A549 (cell line): ENCODE results near the gene MLPH. TPM values are rescaled to one million over a fixed set of nuclear protein-coding genes. Genes with fewer than 3 reads are reported as not detected.

ENCODE experiments used
- ATAC-seq, 2 experiments: fragments of 200-7000 bp in 1 of 2; fragments of >200 bp in 1 of 2; cut with Nextera tagmentation in 1 of 2; cut with Tn5 transposase in 1 of 2; 3 replicates each; pipeline versions ENCODE4 v1.8.0 to v1.9.1; 2018 to 2020; ENCODE audit warnings: mild to moderate bottlenecking in 1 of 2, moderate library complexity in 1 of 2
- CTCF ChIA-PET: fragments of 300-600 bp; sonication (Branson Sonifier 250); formaldehyde crosslinking; extraction: SDS; loops from one replicate; lab custom pipeline; 2021; ENCODE audit warnings: antibody characterized with exemption, inconsistent platforms; lab: Yijun Ruan, JAX
- POLR2A ChIA-PET: fragments of 350-600 bp; formaldehyde crosslinking; extraction: SDS; loops from one replicate; lab custom pipeline; 2021; ENCODE audit warnings: antibody characterized with exemption, inconsistent platforms; lab: Yijun Ruan, JAX
- DNase-seq, 2 experiments: peaks; one replicate each; pipeline versions ENCODE4 v3.0.0 to v3.0.0-alpha.2; 2011 to 2016; ENCODE audit warnings: low read depth in 1 of 2, low spot score in 1 of 2
- FAIRE-seq: peaks from 2 replicates; lab custom pipeline; 2011; peaks lifted over from hg19 to GRCh38; lab: Jason Lieb, UNC
- H3K27ac ChIP-seq, 2 experiments: fragments of >200 bp; sonication (Bioruptor Twin); formaldehyde crosslinking; 3 replicates each; pipeline ENCODE4 v1.5.1; 2016 to 2017
- H3K4me1 ChIP-seq: fragments of >200 bp; sonication (Bioruptor Twin); formaldehyde crosslinking; 3 replicates; pipeline ENCODE4 v1.6.1; 2016
- H3K4me2 ChIP-seq: fragments of >200 bp; sonication (Bioruptor Twin); formaldehyde crosslinking; 3 replicates; pipeline ENCODE4 v1.6.1; 2016
- H3K4me3 ChIP-seq: fragments of >200 bp; sonication (Bioruptor Twin); formaldehyde crosslinking; 3 replicates; pipeline ENCODE4 v1.5.1; 2016
- H3K9me3 ChIP-seq: fragments of >200 bp; sonication (Bioruptor Twin); formaldehyde crosslinking; 3 replicates; pipeline ENCODE4 v1.6.1; 2016
- CHD4 ChIP-seq: fragments of 200-600 bp; sonication (generic); IDR thresholded peaks from 2 replicates; pipeline ENCODE4 v1.6.1; 2016; ENCODE audit warnings: antibody characterized with exemption, mild to moderate bottlenecking, borderline replicate concordance
- EHMT2 ChIP-seq: fragments of 200-600 bp; sonication (generic); IDR thresholded peaks from 2 replicates; pipeline ENCODE4 v1.6.1; 2016; ENCODE audit warnings: antibody characterized with exemption, low read depth, mild to moderate bottlenecking, moderate library complexity
- ESRRA ChIP-seq: fragments of 150-350 bp; IDR thresholded peaks from 2 replicates; pipeline ENCODE4 v1.6.1; 2014; ENCODE audit warnings: mild to moderate bottlenecking, low read length, borderline replicate concordance
- FOSB ChIP-seq: fragments of 250-450 bp; sonication (Bioruptor Pico); IDR thresholded peaks from 2 replicates; pipeline ENCODE4 v1.5.0; 2020; ENCODE audit warnings: mild to moderate bottlenecking, moderate library complexity
- FOXS1 ChIP-seq: fragments of 250-450 bp; sonication (Bioruptor Pico); IDR thresholded peaks from 2 replicates; pipeline ENCODE4 v1.5.0; 2020; ENCODE audit warnings: mild to moderate bottlenecking, moderate library complexity
- GATA3 ChIP-seq: IDR thresholded peaks from 2 replicates; pipeline ENCODE4 v1.6.1; 2012; ENCODE audit warnings: borderline replicate concordance
- HEYL ChIP-seq: fragments of 250-450 bp; sonication (Bioruptor Pico); IDR thresholded peaks from 2 replicates; pipeline ENCODE4 v1.8.0; 2021; ENCODE audit warnings: mild to moderate bottlenecking, moderate library complexity
- HOXA7 ChIP-seq: fragments of 250-450 bp; sonication (Bioruptor Pico); IDR thresholded peaks from 2 replicates; pipeline ENCODE4 v1.5.0; 2020; ENCODE audit warnings: mild to moderate bottlenecking, moderate library complexity
- HOXB13 ChIP-seq: fragments of 250-450 bp; sonication (Bioruptor Pico); IDR thresholded peaks from 2 replicates; pipeline ENCODE4 v1.5.0; 2020; ENCODE audit warnings: low read depth, mild to moderate bottlenecking, moderate library complexity
- JUN ChIP-seq, 2 experiments: fragments of >200 bp; sonication (Bioruptor Twin); formaldehyde crosslinking; IDR thresholded peaks; 2 replicates in 1 of 2; 3 replicates in 1 of 2; pipeline ENCODE4 v1.6.1; 2016 to 2017
- KDM1A ChIP-seq: fragments of 200-600 bp; sonication (generic); IDR thresholded peaks from 2 replicates; pipeline ENCODE4 v1.6.1; 2016; ENCODE audit warnings: low read depth, mild to moderate bottlenecking
- KDM5A ChIP-seq: fragments of 200-600 bp; sonication (generic); IDR thresholded peaks from 2 replicates; pipeline ENCODE4 v1.6.1; 2016; ENCODE audit warnings: antibody characterized with exemption, mild to moderate bottlenecking
- MYC ChIP-seq: IDR thresholded peaks from 2 replicates; pipeline ENCODE4 v1.6.1; 2012; ENCODE audit warnings: mild to moderate bottlenecking, inconsistent platforms, low read length, improper control_type of control experiment, borderline replicate concordance
- NFE2L2 ChIP-seq: fragments of 150-350 bp; conservative IDR thresholded peaks from 2 replicates; pipeline ENCODE4 v1.6.1; 2014; ENCODE audit warnings: low read length
- POLR2A ChIP-seq: IDR thresholded peaks from 2 replicates; pipeline ENCODE4 v1.6.1; 2012; ENCODE audit warnings: mild to moderate bottlenecking, low read length
- RNF2 ChIP-seq: fragments of 200-600 bp; sonication (generic); IDR thresholded peaks from 2 replicates; pipeline ENCODE4 v1.6.1; 2016; ENCODE audit warnings: low read depth, mild to moderate bottlenecking, antibody characterized with exemption, moderate library complexity, borderline replicate concordance
- SMC3 ChIP-seq: fragments of >200 bp; sonication (Bioruptor Twin); formaldehyde crosslinking; IDR thresholded peaks from 3 replicates; pipeline ENCODE4 v1.6.1; 2018; ENCODE audit warnings: inconsistent platforms
- SREBF2 ChIP-seq: fragments of 450-650 bp; IDR thresholded peaks from 2 replicates; pipeline ENCODE4 v1.6.1; 2014; ENCODE audit warnings: mild to moderate bottlenecking, moderate library complexity
- TFCP2L1 ChIP-seq: fragments of 250-450 bp; sonication (Bioruptor Pico); IDR thresholded peaks from 2 replicates; pipeline ENCODE4 v1.5.0; 2021; ENCODE audit warnings: mild to moderate bottlenecking
- TP53 ChIP-seq: fragments of 250-450 bp; sonication (Bioruptor Pico); IDR thresholded peaks from 2 replicates; pipeline ENCODE4 v1.5.0; 2021; ENCODE audit warnings: mild to moderate bottlenecking, moderate library complexity
- WGBS: methylation state at CpG from one replicate; pipeline ENCODE4 v1.1.6; 2017; ENCODE audit errors: missing lambda C conversion rate; 5-methylcytosine and 5-hydroxymethylcytosine counted together
- polyA plus RNA-seq, 4 experiments: library from polyadenylated mRNA; depleted of rRNA in 3 of 4; stranded (reverse); fragments of >200 nt; fragmentation: RNase III in 1 of 4; extraction: RNeasy Plus Mini Kit Qiagen cat#74134 plus additional on column Dnase treatment in 1 of 4; gene quantifications; 2 replicates in 3 of 4; 3 replicates in 1 of 4; pipeline ENCODE4 v1.2.3, GENCODE V29; 2011 to 2017
- TF ChIP-seq, protein P1 (sequence below): IDR thresholded peaks from 2 replicates; pipeline ENCODE4 v1.6.1; 2012
- TF ChIP-seq, protein P2 (sequence below): fragments of 200-600 bp; sonication (generic); IDR thresholded peaks from 2 replicates; pipeline ENCODE4 v1.6.1; 2016; ENCODE audit warnings: antibody characterized with exemption, mild to moderate bottlenecking, moderate library complexity
- TF ChIP-seq, protein P3 (sequence below): fragments of >200 bp; sonication (Bioruptor Twin); formaldehyde crosslinking; IDR thresholded peaks from 3 replicates; pipeline ENCODE4 v1.5.1; 2016
- TF ChIP-seq, protein P4 (sequence below): fragments of 250-450 bp; sonication (Bioruptor Pico); IDR thresholded peaks from 2 replicates; pipeline ENCODE4 v1.5.0; 2020; ENCODE audit warnings: low read depth, mild to moderate bottlenecking, moderate library complexity
- TF ChIP-seq, protein P5 (sequence below): fragments of >200 bp; sonication (Bioruptor Twin); formaldehyde crosslinking; IDR thresholded peaks from 2 replicates; pipeline ENCODE4 v1.6.1; 2016

The MLPH gene
- polyA plus RNA-seq, 2 of the 4 experiments (the other 2 are of a cell fraction), result 218 to 350 TPM

DNA sequence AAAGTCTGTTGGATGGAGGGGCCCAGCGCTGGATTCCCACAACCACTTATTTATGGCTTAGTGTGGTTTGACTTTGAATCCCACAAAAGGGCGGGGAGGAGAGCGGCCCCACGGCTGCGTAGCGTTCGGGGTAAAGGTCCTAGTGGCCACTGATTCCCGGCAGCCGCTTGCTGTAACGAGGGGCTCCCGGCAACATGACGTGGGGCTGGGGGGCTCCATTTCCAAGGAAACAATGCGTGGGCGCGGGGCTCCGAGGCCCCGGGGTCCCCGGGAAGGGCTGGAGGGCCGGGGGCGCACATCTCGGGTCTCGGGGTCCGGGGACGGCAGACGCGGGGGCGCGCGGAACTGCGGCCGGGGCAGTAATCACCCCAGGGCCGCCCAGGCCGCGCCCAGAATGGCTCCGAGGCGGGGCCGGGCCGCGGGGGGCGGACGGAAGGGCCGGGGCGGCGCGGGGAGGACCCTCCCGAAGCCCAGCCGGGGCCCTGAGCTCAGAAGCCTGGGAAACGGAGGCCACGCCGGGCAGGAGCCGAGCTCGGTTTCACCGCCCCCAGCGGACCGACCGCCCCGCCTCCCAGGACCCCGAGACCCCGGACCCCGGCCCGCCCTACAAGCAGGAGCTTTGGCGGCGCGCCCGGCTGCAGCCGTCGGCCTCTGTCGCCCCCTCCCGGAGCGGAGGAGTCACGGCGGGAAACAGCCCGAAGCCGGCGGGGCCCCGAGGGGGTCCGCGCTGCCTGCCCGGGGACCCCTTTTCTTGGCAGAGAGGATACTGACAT is 11.9 kb upstream of the MLPH start (continued):
- TF ChIP-seq HOXB13 (no peak), GATA3 (0 out of 2 replicates have a peak, but pooled peaks have one; percentile 20), TFCP2L1 (CRISPR knock-in tag) (no peak), HEYL (CRISPR knock-in tag) (no peak), KDM5A (no peak), SREBF2 (no peak), FOSB (CRISPR knock-in tag) (no peak), RNF2 (no peak), SMC3 (peak; percentile 82)

DNA sequence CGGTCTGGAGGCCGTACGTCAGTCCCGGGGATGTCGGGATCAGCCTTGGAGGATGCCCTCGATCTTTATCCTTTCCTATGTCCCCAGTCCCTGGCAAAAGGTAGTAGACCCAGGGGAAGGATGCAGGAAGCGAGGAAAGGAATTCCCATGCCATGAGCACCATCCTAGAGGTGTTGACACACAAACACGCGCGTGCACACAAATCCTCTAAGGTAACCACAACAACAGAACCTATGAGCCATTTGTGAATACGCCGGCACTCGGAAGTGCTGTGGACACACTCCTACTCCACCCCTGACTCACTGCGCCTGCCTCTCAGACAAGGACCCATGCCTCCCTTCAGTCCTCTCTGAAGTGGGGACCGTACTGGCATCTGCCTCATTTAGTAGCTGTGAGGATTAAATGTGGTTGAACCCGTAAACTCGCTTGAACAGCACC is 11.3 kb upstream of the MLPH start:
- peak; percentile 65 to 76 for DNase-seq
- ATAC-seq, result peak; percentile 31 to 47; a peak in 5 of 6 replicates
- 28% methylated on average over 15 of the region's 17 CpGs for WGBS
- peak overlapping the region; percentile 57 for H3K4me3 ChIP-seq
- ChIA-PET POLR2A (interaction anchor here (0.8 to 2.4 kb wide), 8 partner anchors 8 to 56 kb away, joined by 3 to 17 read pairs (median 4); partner anchors contain the start of gene MLPH), CTCF (interaction anchor here (0.7 to 6.4 kb wide), 32 partner anchors 8 to 391 kb away, joined by 3 to 51 read pairs (median 4); partner anchors contain the start of genes COPS8 and MLPH)
- peak overlapping the region; percentile 97 for H3K4me2 ChIP-seq
- TF ChIP-seq, protein P1, sequence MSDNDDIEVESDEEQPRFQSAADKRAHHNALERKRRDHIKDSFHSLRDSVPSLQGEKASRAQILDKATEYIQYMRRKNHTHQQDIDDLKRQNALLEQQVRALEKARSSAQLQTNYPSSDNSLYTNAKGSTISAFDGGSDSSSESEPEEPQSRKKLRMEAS, result peak; percentile 13; the same call in 1 of the 2 replicates
- TF ChIP-seq MYC, result no peak
- no peak for TF ChIP-seq CHD4
- TF ChIP-seq ESRRA, result no peak
- TF ChIP-seq NFE2L2, result no peak
- TF ChIP-seq FOSB (CRISPR knock-in tag), result no peak
- no peak for TF ChIP-seq SMC3
- no peak for TF ChIP-seq JUN (IDR thresholded peaks at IDR 0.05)
- TF ChIP-seq, protein P2, sequence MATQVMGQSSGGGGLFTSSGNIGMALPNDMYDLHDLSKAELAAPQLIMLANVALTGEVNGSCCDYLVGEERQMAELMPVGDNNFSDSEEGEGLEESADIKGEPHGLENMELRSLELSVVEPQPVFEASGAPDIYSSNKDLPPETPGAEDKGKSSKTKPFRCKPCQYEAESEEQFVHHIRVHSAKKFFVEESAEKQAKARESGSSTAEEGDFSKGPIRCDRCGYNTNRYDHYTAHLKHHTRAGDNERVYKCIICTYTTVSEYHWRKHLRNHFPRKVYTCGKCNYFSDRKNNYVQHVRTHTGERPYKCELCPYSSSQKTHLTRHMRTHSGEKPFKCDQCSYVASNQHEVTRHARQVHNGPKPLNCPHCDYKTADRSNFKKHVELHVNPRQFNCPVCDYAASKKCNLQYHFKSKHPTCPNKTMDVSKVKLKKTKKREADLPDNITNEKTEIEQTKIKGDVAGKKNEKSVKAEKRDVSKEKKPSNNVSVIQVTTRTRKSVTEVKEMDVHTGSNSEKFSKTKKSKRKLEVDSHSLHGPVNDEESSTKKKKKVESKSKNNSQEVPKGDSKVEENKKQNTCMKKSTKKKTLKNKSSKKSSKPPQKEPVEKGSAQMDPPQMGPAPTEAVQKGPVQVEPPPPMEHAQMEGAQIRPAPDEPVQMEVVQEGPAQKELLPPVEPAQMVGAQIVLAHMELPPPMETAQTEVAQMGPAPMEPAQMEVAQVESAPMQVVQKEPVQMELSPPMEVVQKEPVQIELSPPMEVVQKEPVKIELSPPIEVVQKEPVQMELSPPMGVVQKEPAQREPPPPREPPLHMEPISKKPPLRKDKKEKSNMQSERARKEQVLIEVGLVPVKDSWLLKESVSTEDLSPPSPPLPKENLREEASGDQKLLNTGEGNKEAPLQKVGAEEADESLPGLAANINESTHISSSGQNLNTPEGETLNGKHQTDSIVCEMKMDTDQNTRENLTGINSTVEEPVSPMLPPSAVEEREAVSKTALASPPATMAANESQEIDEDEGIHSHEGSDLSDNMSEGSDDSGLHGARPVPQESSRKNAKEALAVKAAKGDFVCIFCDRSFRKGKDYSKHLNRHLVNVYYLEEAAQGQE, result no peak
- no peak for TF ChIP-seq RNF2
- TF ChIP-seq EHMT2, result no peak
- no peak; the same call in 1 of the 2 replicates for TF ChIP-seq POLR2A
- 0 out of 2 replicates have a peak, but pooled peaks have one; percentile 3 for TF ChIP-seq GATA3
- H3K4me1 ChIP-seq, result peaks cover 36% of the 10 kb centered on the region
- peak overlapping the region; percentile 95 to 100 for H3K27ac ChIP-seq
- no peak for FAIRE-seq
- H3K9me3 ChIP-seq, result no peaks in the 10 kb centered on the region

DNA sequence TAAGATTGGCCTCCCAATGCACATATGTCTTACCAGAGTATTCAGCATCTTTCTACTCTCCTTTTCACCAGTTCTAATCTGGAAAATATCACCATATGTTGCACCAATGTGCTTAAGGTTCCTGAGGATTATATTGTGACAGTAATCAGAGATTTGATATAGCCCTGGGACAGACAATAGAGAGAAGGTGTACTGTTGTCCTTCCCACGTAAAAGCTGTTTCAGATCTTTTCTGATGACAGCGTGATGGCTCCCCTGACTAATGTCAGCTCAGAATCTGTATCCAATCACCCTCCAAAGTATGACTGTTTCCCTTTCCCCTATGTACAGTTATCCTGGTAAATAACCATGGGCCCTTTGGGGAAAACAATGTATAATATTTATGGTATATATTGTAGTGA is 9.0 kb upstream of the MLPH start:
- 92% methylated on average over 2 of the region's 2 CpGs for WGBS
- CTCF ChIA-PET, result interaction anchor here (1.1 to 6.4 kb wide), 2 partner anchors 17 to 34 kb away, joined by 4 to 41 read pairs; no protein-coding TSS in a partner anchor
- H3K9me3 ChIP-seq, result no peaks in the 10 kb centered on the region
- H3K27ac ChIP-seq, result peak overlapping the region; percentile 30 to 37; a peak in 4 of 6 replicates
- TF ChIP-seq TFCP2L1 (CRISPR knock-in tag), result no peak
- TF ChIP-seq, protein P3, sequence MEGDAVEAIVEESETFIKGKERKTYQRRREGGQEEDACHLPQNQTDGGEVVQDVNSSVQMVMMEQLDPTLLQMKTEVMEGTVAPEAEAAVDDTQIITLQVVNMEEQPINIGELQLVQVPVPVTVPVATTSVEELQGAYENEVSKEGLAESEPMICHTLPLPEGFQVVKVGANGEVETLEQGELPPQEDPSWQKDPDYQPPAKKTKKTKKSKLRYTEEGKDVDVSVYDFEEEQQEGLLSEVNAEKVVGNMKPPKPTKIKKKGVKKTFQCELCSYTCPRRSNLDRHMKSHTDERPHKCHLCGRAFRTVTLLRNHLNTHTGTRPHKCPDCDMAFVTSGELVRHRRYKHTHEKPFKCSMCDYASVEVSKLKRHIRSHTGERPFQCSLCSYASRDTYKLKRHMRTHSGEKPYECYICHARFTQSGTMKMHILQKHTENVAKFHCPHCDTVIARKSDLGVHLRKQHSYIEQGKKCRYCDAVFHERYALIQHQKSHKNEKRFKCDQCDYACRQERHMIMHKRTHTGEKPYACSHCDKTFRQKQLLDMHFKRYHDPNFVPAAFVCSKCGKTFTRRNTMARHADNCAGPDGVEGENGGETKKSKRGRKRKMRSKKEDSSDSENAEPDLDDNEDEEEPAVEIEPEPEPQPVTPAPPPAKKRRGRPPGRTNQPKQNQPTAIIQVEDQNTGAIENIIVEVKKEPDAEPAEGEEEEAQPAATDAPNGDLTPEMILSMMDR, result no peak
- no peak for TF ChIP-seq SMC3
- TF ChIP-seq HEYL (CRISPR knock-in tag), result no peak
- TF ChIP-seq, protein P4, sequence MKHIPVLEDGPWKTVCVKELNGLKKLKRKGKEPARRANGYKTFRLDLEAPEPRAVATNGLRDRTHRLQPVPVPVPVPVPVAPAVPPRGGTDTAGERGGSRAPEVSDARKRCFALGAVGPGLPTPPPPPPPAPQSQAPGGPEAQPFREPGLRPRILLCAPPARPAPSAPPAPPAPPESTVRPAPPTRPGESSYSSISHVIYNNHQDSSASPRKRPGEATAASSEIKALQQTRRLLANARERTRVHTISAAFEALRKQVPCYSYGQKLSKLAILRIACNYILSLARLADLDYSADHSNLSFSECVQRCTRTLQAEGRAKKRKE (CRISPR knock-in tag), result no peak
- TF ChIP-seq GATA3, result no peak
- TF ChIP-seq TP53 (CRISPR knock-in tag), result no peak
- TF ChIP-seq CHD4, result no peak
- TF ChIP-seq FOXS1 (CRISPR knock-in tag), result no peak
- no peak for TF ChIP-seq HOXA7 (CRISPR knock-in tag)
- TF ChIP-seq, protein P5, sequence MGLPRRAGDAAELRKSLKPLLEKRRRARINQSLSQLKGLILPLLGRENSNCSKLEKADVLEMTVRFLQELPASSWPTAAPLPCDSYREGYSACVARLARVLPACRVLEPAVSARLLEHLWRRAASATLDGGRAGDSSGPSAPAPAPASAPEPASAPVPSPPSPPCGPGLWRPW, result no peak
- TF ChIP-seq SREBF2, result no peak
- no peak for TF ChIP-seq KDM1A
- FAIRE-seq (no peak), DNase-seq (no peak), ATAC-seq (no peak)
- H3K4me2 ChIP-seq, result no peak overlapping the region
- POLR2A ChIA-PET, result no interaction called here
- no peak overlapping the region for H3K4me3 ChIP-seq
- H3K4me1 ChIP-seq, result peaks cover 36% of the 10 kb centered on the region
